GM21381 (cell line): Measurements from ENCODE around the gene TCF23.

Experiments
- ATAC-seq: cut with Tn5 transposase; IDR thresholded peaks from one replicate; pipeline ENCODE4 v1.9.1; 2021; ENCODE audit warnings: mild to moderate bottlenecking, moderate library complexity; ENCODE audit not compliant: unreplicated experiment

The TCF23 gene

GRCh38 chr2:27127883-27128667 lies 20.7 kb upstream of the TCF23 start:
- no peak for ATAC-seq

DNA sequence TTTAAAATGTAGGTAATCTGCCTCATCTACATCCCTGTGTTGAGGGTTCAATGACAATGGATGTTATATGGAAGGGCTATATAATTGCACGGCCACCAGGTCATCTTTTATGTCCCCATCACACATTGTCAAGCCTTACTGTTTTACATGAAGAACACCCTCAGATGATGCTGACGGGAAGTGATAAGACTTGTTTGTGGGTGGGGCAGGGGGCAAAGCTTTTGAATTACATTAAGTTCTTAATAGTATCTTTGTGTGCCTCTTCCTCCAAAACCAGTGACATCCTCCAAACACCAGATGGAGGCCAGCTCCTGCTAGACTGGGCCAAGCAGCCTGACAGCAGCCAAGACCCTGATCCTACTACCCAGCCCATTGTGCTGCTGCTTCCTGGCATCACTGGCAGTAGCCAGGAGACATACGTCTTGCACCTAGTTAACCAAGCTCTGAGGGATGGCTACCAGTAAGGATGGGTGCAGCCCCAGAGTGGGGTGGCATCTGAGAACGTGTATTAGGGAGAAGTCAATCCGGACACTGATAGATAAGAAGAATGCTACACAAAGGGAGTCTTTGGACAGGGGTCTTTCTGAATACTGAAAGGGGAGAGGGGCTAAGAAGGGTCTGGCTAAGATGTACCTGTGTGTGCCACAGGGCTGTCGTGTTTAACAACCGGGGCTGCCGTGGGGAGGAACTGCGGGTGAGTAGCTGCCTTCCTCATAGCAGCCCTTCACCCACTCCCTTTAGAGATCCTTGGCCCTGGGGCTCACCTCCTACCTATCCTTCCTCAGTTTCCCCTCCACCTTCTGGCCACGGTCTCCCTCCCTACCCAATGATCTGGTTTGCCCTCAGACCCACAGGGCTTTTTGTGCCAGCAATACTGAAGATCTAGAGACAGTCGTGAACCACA lies 19.9 kb upstream of the TCF23 start:
- ATAC-seq: no peak

DNA sequence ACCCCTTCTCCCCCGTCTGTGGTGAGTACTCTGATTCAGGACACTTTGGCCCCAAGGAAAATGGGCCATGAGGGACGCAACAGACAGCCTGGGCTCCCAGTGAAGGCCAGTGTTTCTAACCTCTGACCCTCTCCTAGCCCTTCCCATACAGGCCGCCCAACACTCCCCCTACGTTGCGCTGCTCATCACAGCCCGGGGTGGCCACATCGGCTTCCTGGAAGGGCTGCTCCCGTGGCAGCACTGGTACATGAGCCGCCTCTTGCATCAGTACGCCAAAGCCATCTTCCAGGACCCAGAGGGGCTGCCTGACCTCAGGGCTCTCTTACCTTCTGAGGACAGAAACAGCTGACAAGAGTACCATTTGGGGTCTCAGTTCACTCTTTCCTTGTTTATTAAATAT lies 18.4 kb upstream of the TCF23 start:
- no peak for ATAC-seq

DNA sequence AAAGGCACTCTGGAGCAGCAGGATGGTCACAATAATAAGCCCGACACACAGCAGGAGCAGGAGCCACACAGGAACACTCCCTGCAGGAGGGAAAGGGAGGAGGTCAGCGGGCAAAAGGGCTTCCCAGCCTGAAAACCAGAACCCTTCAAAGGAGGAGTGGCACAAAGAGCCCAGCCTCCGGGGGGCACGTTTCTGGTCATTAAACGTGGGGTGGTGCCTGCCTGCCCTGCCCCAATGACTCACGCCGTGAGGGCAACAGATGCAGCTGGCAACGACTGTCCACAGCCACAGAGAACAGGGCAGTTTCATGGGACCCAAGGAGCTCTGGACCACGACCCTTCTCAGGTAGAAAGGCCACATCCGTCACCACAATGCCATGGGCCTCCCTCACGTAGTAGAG lies 17.4 kb upstream of the TCF23 start:
- ATAC-seq: no peak

- ATAC-seq: no peak
These were observed 15.5 kb upstream of the TCF23 start for GRCh38 chr2:27133195-27133875.

GRCh38 chr2:27133905-27134780 lies 14.7 kb upstream of the TCF23 start, which contains the start of gene PREB:
Gene PREB, minus strand, starts transcription at chr2:27134636. Its CDS starts 215 bp downstream, at chr2:27134421.
- peak; percentile 88 for ATAC-seq

- ATAC-seq: no peak
These were observed 13.9 kb upstream of the TCF23 start for GRCh38 chr2:27134781-27135477.

DNA sequence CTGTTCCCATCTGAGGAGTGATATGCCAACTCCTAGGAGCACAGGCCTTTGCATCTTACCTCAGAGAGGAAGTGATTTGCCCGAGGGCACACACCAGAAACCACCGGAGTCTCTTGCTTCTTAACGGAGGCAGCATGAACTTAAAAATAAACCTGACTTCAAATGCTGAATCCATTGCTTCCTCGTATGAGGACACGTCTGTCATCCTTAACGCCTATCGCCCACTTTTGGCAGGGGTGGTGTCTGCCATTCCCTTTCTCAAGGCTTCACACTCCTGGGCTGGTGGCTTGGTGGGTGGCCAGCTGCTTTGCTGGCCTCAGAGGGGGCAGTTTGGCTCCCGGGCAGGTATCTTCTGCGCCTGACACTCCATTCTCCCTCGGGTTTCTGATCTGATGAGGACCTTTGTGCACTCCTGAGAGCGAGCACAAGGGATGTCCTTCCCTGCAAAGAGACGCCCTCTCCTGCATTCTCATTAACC lies 13.3 kb upstream of the TCF23 start:
- ATAC-seq: no peak

- no peak for ATAC-seq
These were observed 12.1 kb upstream of the TCF23 start for GRCh38 chr2:27136751-27137150.

DNA sequence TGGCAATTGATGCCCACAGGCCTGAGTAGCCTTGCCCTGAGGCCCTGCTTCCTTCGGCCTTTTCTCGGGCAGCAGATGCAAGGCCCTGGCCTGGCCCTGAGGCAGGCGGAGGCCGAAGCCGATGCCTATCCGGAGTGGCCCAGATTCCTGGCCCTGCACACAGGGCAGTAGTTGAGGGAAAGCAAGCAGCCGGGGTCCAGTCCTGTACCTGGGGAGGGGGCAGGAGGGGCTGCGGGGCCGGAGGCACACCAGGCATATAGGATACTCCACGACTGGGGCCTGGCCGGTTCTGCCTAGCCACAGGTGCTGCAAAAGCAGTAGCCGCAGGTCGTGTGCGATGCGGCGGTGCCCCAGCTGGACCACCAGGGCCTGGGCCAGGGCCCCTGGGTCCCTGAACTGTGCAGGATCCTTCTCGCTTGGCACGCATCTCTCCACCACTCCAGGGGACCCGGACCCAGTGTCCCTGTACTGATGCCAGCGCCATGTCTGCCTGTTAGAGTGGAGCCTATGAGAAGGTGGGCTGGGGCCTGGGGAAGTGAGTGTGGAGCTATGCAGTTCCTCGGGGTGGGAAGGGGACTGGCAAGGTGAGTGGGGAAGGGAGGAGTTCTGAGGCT lies 11.4 kb upstream of the TCF23 start:
- no peak for ATAC-seq

GRCh38 chr2:27138111-27138510 lies 10.7 kb upstream of the TCF23 start:
- ATAC-seq: no peak

DNA sequence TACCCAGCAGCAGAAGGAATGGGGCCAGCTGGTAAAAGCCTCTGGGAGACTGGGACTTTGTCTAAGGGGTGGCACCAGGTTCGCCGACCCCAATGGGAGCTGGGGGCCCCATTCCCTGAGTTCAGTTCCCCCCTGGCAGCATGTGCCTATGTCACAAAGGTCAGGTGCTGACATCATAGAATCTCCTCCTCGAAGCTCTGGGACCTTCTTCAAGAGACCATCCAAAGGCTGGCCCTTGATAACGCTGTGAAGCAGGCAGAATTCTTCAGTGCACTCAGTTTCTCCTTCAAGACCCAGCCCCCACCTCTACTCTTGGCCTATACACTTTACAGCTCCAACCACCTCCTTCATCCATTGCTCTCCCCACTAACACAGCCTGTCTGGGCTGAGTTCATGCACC lies 9.5 kb upstream of the TCF23 start, which contains the start of gene PRR30:
Gene PRR30, minus strand, starts transcription at position 101 of the 400 bp plus-strand sequence. CDS start 1,081 bp downstream, outside the sequence.
- ATAC-seq: no peak

- ATAC-seq: no peak
These were observed 5.5 kb upstream of the TCF23 start for GRCh38 chr2:27143285-27143684.

DNA sequence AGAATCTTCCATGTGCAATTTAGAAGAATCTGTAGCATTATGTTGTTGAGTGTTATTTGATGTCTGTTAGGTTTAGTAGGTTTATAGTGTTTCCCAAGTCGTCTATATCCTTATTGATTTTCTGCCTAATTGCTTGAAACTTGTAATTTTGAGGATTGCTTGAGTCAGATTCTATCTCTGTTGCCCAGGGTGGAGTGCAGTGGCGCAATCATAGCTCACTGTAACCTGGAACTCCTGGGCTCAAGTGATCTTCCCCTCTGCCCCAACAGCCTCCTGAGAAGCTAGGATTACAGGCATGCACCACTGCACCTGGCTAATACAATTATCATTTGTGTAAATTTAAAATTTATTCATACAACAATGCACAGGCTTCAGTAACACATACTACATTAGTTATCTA lies 3.1 kb upstream of the TCF23 start:
- no peak for ATAC-seq

DNA sequence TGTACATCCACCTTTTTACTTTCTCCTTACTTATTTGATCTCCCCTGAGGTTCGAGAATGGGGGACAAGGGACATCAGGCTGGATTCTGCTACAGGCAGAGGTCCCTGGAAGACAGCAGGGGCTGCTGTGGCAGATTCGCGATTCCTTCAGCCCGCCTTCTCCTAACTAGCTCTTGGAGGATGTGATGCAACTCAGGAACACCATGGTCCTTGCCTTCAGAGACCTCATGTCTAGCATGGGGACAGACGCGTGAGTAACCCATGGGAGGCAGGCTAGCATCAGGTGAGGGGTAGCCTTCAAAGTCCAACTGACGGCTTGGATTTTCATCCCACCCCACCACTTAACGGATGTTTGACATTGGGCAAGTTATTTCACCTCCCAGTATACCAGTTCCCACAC lies 869 bp upstream of the TCF23 start:
- ATAC-seq: no peak

- no peak for ATAC-seq
These were observed 984 bp downstream of the TCF23 start for GRCh38 chr2:27149570-27150405.

DNA sequence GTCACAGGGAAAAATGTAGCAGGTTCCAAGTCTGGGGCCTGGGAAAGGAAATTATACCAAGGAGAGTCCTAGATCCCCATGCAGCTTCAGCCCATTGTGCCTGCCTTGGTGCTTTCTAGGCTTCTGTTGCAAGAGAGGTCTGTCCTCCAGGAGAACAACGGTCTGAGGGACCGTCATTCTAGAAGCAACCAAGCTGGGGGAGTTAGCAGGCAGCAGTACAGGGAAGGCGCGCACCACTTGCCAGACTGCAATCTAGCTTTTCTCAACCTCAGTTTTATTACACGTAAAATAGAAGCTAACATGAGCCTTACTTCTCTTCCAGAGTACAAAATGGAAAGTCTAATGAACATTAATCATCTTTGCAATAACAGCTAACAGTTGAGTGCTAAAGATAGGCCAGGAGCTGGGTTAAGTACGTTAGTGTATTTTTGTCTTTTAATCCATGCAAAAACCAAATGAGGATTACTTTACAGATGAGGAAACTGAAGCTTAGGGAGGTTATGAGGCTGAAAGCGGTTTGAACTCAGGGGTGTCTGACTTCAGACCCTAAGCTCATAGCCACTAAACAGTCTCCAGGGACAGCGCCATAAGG lies 1.9 kb downstream of the TCF23 start:
- no peak for ATAC-seq
